ENCODE data around the gene HLA-A.
"Not testable (repeated sequence)": the region's sequence is repeated elsewhere in the genome, so short reads cannot be mapped to it uniquely, and the experiment has no call there.

HLA-A gene

DNA sequence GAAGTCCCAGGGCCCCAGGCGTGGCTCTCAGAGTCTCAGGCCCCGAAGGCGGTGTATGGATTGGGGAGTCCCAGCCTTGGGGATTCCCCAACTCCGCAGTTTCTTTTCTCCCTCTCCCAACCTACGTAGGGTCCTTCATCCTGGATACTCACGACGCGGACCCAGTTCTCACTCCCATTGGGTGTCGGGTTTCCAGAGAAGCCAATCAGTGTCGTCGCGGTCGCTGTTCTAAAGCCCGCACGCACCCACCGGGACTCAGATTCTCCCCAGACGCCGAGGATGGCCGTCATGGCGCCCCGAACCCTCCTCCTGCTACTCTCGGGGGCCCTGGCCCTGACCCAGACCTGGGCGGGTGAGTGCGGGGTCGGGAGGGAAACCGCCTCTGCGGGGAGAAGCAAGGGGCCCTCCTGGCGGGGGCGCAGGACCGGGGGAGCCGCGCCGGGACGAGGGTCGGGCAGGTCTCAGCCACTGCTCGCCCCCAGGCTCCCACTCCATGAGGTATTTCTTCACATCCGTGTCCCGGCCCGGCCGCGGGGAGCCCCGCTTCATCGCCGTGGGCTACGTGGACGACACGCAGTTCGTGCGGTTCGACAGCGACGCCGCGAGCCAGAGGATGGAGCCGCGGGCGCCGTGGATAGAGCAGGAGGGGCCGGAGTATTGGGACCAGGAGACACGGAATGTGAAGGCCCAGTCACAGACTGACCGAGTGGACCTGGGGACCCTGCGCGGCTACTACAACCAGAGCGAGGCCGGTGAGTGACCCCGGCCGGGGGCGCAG, at the start of gene HLA-A:
TSS of gene HLA-A (plus strand) at position 258 of the 778 bp plus-strand sequence. CDS start at position 280, 22 bp downstream.
- peak; percentile 87 for DNase-seq (ENCODE audit: low read depth)

GRCh38 chr6:29892696-29893095, 49.6 kb upstream of the HLA-A start:
- DNase-seq (ENCODE audit: low read depth), result no peak

GRCh38 chr6:29899281-29899680, 43.1 kb upstream of the HLA-A start:
- no peak for DNase-seq (ENCODE audit: low read depth)

DNA sequence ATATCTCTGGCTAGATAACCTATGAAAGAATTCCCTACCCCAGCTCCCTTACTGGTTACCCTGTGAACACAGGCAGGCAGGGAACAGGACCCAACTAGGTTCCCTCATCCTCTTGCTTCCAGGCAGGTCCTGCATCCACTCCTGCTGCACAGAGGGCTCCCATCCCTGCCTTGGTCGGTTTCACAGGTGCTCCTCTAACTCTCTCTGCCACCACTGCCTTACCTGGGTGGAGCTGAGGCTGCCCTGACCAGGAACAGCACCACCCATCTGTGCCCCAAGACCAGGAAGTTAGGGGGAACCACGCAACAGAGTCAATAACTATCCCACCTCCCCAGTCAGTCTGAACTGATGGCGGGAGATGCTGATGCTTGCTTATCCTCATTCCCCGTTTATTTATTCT, 37.0 kb upstream of the HLA-A start:
- no peak for DNase-seq (ENCODE audit: low read depth)

- no peak for DNase-seq (ENCODE audit: low read depth)
Measured at GRCh38 chr6:29907637-29908340, 34.5 kb upstream of the HLA-A start.

DNA sequence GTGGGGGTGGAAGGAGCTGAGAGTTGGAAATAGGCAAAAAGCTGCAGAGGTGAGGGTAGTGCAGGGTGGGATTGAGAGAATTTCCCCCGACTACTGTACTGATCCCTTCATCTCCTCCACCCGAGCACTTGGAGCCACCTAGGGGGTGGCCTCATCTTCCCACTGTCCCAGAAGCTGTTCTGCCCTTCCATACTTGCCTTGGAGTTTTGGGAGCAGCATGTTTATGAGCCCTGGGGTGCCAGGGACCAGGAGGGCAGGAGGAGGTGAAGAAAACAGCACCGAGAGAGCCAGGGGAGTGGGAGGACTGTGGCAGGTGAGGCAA, 34.0 kb upstream of the HLA-A start:
- DNase-seq (ENCODE audit: low read depth), result no peak

DNA sequence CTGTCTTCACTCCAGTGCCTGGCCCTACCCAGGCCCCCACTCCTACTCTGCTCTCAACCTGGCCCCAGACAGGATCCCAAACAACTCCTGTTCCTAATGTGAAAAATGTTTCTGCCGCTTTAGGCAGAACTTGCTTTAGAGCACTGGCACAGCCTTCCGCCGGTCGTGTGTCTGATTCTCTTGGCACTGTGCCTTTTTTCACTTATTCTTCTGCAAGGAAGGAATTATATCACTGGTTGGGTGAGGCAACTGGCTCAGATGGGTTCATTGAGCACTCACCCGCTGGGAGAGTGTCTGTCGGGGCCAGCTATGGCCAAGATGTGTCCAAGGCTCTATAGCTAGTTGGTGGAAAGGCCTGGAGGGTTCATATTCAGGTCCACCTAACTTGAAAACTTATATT, 33.6 kb upstream of the HLA-A start:
- DNase-seq (ENCODE audit: low read depth), result no peak

DNA sequence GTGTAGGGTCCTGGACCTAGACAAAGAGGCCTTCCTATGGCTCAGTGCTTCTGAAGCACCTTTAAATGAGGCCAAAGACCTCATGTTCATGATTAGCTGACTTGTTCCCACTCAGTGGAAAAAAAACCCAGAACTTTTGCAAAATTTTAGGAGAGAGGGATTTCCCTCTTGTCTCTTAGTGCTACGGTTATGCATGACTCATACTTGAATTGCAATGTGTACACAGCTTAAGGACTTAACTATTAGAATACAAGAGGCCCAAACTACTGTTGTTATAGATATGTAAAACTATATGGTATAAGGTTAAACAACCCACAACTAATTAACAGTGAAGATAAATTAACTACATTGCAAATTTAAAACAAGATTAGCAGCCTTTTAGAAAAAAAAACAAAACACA, 32.3 kb upstream of the HLA-A start:
- DNase-seq (ENCODE audit: low read depth), result no peak

DNA sequence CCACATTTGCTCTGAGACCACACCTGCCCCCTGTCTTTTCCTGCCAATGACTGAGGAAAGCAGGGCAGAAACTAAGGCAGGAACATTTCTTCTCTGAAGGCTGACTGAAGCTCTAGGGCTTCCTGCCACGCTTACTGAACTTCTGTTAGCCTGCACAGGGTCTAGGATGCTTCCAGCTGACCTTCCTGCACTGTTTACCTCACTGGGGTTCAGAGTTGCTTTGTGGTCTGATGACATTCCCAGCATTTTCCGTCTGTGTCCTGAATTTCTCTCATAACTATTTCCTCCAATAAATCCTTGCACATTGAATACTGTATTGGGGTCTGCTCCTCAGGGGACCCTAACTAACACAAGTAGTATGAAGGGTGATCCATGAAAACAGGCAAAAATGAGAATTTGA, 29.5 kb upstream of the HLA-A start:
- DNase-seq (ENCODE audit: low read depth), result no peak

GRCh38 chr6:29916741-29917140, 25.6 kb upstream of the HLA-A start:
- no peak for DNase-seq (ENCODE audit: low read depth)

- DNase-seq (ENCODE audit: low read depth), result no peak
Measured at GRCh38 chr6:29917857-29918256, 24.5 kb upstream of the HLA-A start.

GRCh38 chr6:29919506-29920445, 22.6 kb upstream of the HLA-A start:
- no peak for DNase-seq (ENCODE audit: low read depth)

GRCh38 chr6:29924287-29924686, 18.0 kb upstream of the HLA-A start:
- DNase-seq (ENCODE audit: low read depth), result no peak

GRCh38 chr6:29924731-29925130, 17.6 kb upstream of the HLA-A start:
- no peak for DNase-seq (ENCODE audit: low read depth)

DNA sequence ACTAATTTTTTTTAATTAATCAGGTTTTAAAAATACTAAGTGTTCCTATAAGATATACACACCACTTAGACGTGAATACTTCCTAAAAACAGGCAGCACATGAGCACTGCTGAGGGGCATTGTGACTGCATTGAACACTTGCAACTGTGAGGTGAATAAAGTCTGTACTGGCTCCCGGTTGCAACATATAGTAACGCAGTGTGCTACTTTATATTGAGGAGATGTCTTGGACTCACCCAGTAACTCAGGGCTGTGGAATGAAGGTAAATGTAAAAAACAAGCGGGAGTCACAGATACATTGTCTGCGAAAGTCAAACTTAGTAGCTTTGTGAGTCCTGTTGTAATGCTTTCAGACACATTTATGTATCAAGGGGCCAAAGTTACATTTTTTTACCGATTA, 17.0 kb upstream of the HLA-A start:
- no peak for DNase-seq (ENCODE audit: low read depth)

- DNase-seq (ENCODE audit: low read depth), result no peak
Measured at GRCh38 chr6:29925727-29926412, 16.5 kb upstream of the HLA-A start.

GRCh38 chr6:29926413-29927274, 15.7 kb upstream of the HLA-A start:
- peak; percentile 70 for DNase-seq (ENCODE audit: low read depth)

DNA sequence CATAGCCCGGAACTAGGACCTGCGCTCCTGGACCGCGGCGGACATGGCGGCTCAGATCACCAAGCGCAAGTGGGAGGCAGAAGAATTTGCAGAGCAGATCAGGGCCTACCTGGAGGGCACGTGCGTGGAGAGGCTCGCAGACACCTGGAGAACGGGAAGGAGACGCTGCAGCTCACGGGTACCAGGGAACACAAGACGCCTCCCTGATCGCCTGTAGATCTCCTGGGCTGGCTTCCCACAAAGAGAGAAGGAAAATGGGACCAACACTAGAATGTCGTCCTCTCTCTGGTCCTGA, 15.1 kb upstream of the HLA-A start:
- DNase-seq (ENCODE audit: low read depth), result no peak

GRCh38 chr6:29927841-29928388, 14.4 kb upstream of the HLA-A start:
- no peak for DNase-seq (ENCODE audit: low read depth)

DNA sequence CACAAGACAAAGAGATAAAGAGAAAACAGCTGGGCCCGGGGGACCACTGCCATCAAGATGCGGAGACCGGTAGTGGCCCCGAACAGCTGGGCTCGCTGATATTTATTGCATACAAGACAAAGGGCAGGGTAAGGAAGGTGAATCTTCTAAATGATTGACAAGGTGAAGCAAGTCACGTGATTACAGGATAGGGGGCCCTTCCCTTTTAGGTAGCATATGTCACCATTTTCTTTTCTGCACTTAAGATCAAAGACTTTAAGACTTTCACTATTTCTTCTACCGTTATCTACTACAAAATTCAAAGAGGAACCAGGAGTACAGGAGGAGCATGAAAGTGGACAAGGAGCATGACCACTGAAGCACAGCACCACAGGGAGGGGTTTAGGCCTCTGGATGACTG, 12.3 kb upstream of the HLA-A start:
- not testable (repeated sequence) for DNase-seq (ENCODE audit: low read depth)

DNA sequence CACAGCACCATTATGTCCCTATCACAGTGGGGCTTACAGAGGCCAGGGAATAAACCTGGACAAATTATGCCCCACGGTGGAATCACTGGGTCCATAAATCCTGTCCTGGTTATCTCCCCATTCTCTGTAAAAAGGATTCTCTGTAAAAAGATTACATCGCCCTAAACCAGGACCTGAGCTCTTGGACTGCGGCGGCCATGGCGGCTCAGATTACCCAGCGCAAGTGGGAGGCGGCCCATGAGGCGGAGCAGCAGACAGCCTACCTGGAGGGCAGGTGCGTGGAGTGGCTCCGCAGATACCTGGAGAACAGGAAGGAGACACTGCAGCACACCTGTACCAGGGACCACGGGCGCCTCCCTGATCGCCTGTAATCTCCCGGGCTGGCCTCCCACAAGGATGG, 8.4 kb upstream of the HLA-A start:
- DNase-seq (ENCODE audit: low read depth), result no peak
